ENCODE measurements around the gene CDH22. TPM values are rescaled to one million over a fixed set of nuclear protein-coding genes. Genes with fewer than 3 reads are reported as not detected.

The CDH22 gene
- total RNA-seq, 1 donor from 2014 or later: 0.14 TPM

- Mint-ChIP-seq H3K4me1 (ENCODE audit: low read depth) (no peaks in the 10 kb centered on the region), H3K36me3 (ENCODE audit: insufficient read depth) (no peaks in the 10 kb centered on the region), H3K27ac (no peak overlapping the region), H3K27me3 (peaks cover 77% of the 10 kb centered on the region), H3K9me3 (ENCODE audit: low read depth) (no peaks in the 10 kb centered on the region), H3K4me3 (ENCODE audit: low read depth) (no peak overlapping the region)
- no peak for TF ChIP-seq CTCF (IDR thresholded peaks at IDR 0.05; ENCODE audit: unreplicated experiment)
- DNase-seq (ENCODE audit: low spot score, unreplicated experiment): no peak
Measured at GRCh38 chr20:46302106-46302505, 6.2 kb downstream of the CDH22 start.

- no peak overlapping the region for H3K4me3 Mint-ChIP-seq (ENCODE audit: low read depth)
- peaks cover 70% of the 10 kb centered on the region for H3K27me3 Mint-ChIP-seq
- H3K9me3 Mint-ChIP-seq (ENCODE audit: low read depth): no peaks in the 10 kb centered on the region
Measured at GRCh38 chr20:46300281-46300680, 8.0 kb downstream of the CDH22 start.

GRCh38 chr20:46299078-46299477, 9.2 kb downstream of the CDH22 start:
- Mint-ChIP-seq H3K27ac (no peak overlapping the region), H3K36me3 (ENCODE audit: insufficient read depth) (no peaks in the 10 kb centered on the region), H3K4me3 (ENCODE audit: low read depth) (no peak overlapping the region), H3K4me1 (ENCODE audit: low read depth) (no peaks in the 10 kb centered on the region), H3K27me3 (peaks cover 70% of the 10 kb centered on the region), H3K9me3 (ENCODE audit: low read depth) (no peaks in the 10 kb centered on the region)
- no peak for TF ChIP-seq CTCF (IDR thresholded peaks at IDR 0.05; ENCODE audit: unreplicated experiment)
- no peak for DNase-seq (ENCODE audit: low spot score, unreplicated experiment)

More at GRCh38 chr20:46300281-46300680, 8.0 kb downstream of the CDH22 start:
- no peak for TF ChIP-seq CTCF (IDR thresholded peaks at IDR 0.05; ENCODE audit: unreplicated experiment)
- Mint-ChIP-seq H3K27ac (no peak overlapping the region), H3K36me3 (ENCODE audit: insufficient read depth) (no peaks in the 10 kb centered on the region), H3K4me1 (ENCODE audit: low read depth) (no peaks in the 10 kb centered on the region)
- DNase-seq (ENCODE audit: low spot score, unreplicated experiment): no peak

GRCh38 chr20:46298374-46298773, 9.9 kb downstream of the CDH22 start:
- Mint-ChIP-seq H3K4me1 (ENCODE audit: low read depth) (no peaks in the 10 kb centered on the region), H3K9me3 (ENCODE audit: low read depth) (no peaks in the 10 kb centered on the region), H3K4me3 (ENCODE audit: low read depth) (no peak overlapping the region), H3K36me3 (ENCODE audit: insufficient read depth) (no peaks in the 10 kb centered on the region), H3K27me3 (peaks cover 66% of the 10 kb centered on the region), H3K27ac (no peak overlapping the region)
- no peak for DNase-seq (ENCODE audit: low spot score, unreplicated experiment)
- TF ChIP-seq CTCF (IDR thresholded peaks at IDR 0.05; ENCODE audit: unreplicated experiment): no peak

GRCh38 chr20:46296526-46297250, 11.6 kb downstream of the CDH22 start:
- Mint-ChIP-seq H3K27me3 (peaks cover 63% of the 10 kb centered on the region), H3K4me3 (ENCODE audit: low read depth) (no peak overlapping the region), H3K4me1 (ENCODE audit: low read depth) (no peaks in the 10 kb centered on the region), H3K36me3 (ENCODE audit: insufficient read depth) (no peaks in the 10 kb centered on the region), H3K9me3 (ENCODE audit: low read depth) (no peaks in the 10 kb centered on the region), H3K27ac (no peak overlapping the region)
- no peak for DNase-seq (ENCODE audit: low spot score, unreplicated experiment)
- no peak for TF ChIP-seq CTCF (IDR thresholded peaks at IDR 0.05; ENCODE audit: unreplicated experiment)

Measured in progenitor cell of endocrine pancreas (in vitro differentiated cells).